GM19240 (cell line): ENCODE results near the gene USP34.

Experiments used
- DNase-seq: peaks from one replicate; pipeline ENCODE4 v3.0.0; 2011; ENCODE audit warnings: low spot score; ENCODE audit not compliant: insufficient read length

The USP34 gene

DNA sequence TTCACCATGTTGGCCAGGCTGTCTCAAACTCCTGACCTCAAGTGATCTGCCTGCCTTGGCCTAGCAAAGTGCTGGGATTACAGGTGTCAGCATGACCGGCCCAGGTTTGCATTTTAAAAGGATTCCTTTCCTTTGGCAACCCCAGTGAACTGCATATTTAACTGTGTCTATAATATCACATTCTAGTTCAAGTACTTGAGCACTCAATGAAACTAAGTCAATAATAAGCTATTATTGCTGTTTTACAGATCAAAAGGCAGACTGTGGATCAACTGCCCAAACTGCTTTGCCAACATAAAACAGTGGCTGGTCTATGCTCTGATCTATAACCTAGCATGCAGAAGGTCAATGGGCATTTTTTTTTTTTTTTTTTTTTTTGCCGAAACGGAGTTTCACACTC, 144.5 kb downstream of the USP34 start:
- DNase-seq = no peak

DNA sequence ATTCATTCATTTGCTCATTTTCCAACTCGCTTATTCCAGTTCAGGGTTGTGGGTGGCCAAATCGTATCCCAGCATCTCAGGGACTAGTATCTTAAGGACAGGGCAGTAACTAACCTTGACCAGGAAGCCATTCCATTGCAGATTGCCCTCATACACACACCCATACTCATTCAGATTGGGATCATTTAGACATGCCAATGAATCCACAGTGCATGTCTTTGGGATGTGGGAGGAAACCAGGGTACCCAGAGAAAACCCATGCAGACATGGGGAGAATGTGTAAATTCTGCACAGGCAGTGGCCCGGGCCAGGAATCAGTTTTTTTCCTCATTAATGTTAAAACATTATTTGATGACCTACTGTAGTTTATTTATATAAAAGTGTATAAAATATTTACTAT, 150.7 kb downstream of the USP34 start:
- DNase-seq = no peak

GRCh38 chr2:61318553-61318952, 152.3 kb downstream of the USP34 start:
- DNase-seq = no peak

DNA sequence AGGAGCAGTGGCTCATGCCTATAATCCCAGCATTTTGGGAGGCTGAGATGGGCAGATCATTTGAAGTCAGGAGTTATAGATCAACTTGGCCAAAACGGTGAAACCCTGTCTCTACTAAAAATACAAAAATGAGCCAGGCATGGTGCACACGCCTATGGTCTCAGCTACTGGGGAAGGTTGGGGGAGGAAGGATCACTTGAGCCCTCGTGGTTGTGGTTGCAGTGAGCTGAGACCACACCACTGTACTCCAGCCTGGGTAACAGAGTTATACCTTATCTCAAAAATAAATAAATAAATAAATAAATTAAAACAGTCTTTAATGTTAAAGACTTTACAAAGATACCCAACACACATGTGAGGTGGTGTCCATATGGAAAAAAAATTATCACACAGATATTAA, 174.9 kb downstream of the USP34 start:
- no peak for DNase-seq

DNA sequence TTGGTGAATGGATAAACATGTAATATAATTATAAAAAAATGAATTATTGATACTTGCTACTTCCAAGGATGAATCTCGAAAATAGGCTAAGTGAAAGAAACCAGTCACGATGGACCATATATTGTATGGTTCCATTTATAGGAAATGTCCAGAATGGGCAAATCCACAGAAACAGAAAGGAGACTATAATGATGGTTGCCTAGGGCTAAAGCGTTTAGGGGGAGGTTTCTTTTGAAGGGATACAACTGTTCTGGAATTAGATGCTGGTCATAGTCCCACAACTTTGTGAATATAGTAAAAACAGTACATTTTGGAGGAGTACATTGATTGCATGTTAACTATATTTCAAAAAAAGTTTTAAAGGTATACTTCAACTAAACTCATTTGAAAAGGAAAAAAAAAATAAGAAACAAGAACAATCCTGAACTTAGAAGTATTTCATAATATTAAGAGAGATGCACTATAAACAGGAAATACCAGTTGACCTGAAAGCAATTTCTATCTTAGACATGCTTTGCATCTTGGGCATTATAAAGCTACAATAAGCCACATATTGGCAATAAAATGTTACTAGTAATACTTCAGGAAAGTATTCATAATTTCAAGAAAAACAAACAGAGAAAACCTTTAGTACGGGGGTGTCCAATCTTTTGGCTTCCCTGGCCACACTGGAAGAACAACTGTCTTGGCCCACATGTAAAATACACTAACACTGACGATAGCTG, 178.9 kb downstream of the USP34 start:
- DNase-seq = no peak

DNA sequence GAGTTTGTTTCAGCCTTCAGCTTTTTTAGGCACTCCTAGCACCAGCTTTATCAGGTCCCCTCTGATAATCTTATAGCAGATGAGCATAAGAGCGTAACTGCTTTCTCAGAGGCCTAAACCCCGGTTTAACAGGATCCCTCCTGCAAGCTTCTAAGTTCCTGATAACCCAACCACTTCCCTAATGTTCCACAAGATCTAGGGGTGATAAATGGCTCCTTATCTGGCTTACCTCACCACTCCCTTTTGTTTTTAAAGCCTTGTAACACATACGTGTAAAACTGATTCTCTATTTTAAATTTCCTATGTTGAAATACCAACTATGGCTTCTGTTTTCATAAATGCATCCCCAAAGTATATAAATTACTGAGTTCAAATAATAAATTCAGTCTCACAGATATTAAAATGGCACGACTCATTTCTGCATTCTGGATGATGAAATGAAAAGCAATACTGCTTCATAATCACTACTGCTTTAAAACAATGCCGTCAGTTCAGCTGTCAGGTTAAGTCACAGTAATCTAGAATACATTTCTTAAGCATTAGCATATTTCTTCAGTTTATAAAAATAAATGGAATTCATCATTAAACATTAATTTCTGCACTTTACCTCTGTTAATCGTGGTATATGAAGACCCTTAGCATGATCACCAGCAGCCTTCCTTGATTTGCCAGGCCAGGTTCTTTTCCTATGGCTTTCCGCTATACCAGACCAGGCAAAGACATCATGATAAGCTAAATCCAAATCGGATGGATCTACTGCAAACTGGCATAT, 182.6 kb downstream of the USP34 start:
- DNase-seq = no peak

- no peak for DNase-seq
Observed at GRCh38 chr2:61287254-61287653, 183.6 kb downstream of the USP34 start.

DNA sequence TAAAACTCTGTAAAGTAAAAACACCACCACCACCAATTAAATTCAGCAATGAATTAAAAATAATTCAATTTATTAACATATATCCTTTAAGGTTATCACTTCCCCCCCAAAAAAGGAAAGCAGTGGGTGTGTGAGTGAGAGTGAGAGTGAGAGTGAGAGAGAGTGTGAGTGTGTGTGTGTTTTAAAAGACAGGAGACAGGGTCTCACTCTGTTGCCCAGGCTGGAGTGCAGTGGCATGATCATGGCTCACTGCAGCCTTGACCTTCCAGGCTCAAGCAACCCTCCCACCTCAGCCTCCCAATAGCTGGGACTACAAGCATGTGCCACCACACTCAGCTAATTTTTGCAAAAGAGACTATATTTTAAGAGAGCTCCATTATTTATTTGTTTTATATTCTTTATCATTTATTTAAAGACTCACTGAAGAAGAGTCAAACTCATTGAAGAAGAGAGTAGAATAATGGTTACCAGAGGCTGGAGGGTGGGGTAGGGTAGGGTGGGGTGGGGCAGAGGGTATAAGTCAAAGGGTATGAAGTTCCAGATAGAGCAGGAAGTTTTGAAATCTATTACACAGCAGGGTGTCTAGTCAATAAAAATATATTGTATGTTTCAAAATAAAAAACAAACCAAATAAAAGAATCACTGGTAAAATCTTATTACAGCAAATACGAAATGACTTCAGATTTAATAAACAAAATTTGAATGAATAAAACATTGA, 187.3 kb downstream of the USP34 start:
- DNase-seq = no peak

- DNase-seq = no peak
Observed at GRCh38 chr2:61282104-61282590, 188.7 kb downstream of the USP34 start.

DNA sequence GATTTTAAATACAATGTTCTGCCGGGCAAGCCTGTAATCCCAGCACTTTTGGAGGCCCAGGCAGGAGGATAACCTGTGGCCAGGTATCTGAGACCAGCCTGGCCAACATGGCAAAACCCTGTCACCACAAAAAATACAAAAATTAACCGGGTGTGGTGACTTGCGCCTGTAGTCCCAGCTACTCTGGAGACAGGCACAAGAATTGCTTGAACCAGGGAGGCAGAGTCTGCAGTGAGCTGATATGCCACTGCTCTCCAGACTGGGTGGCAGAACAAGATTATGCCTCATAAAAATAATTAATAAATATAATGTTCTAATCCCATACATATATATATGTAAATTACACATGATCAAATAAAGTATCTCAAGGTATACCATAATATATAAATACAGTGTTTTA, 189.6 kb downstream of the USP34 start:
- no peak for DNase-seq

DNA sequence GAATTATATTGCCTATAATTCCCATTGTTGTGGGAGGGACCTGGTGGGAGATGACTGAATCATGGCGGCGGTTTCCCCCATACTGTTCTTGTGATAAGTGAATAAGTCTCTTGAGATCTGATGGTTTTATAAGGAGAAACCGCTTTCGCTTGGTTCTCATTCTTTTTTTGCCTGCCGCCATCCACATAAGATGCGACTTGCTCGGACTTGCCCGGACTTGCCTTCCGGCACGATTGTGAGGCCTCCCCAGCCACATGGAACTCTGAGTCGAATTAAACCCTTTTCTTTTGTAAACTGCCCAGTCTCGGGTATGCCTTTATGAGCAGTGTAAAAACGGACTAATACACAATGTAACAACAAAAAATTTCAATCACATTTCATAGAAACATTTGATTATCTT, 193.1 kb downstream of the USP34 start:
- DNase-seq = no peak

GRCh38 chr2:61275575-61276184, 195.2 kb downstream of the USP34 start:
- DNase-seq = no peak

DNA sequence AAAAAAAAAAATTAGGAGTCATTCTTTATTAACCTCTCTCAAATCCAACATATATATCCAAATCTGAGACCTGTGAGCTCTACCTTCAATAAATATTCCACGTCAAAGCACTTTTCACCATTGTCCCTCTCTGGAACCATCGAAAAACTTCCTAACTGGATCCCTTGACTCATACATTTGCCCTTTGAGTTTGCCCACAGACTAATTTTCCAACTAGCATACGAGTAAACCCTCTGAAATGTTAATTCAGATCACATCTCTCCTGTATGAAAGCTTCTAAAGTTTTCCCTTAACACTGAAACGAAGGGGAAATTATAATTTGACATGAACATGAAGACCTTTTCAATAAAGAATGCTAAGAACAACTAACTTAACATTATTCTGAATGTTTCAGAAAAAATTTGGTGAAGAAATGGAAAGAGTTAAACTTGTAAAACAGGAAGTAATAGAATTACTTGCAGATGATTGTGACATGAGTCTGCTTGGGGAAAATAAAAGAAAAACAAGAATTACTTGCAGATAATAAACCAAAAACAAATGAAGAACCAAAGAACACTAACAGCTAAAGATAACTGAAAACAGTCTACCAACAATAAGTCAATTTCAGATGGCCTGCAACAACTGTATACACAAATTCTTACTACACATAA, 198.3 kb downstream of the USP34 start:
- DNase-seq = no peak

DNA sequence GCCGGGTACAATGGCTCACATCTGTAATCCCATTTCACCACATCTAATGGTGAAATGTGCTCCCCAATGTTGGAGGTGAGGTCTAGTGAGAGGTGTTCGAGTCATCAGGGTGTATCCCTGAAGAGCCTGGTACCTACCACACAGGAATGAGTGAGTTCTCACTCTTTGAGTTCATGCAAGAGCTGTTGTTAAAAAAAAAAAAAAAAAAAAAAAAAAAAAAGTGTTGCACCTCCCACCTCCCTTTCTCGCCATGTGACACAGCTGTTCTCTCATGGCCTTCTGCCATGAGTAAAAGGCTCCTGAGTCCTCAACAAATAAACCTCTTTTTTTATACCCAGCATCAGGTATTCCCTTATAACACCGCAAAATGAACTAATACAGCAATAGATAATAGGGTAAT, 202.6 kb downstream of the USP34 start:
- DNase-seq = no peak

- DNase-seq = no peak
Observed at GRCh38 chr2:61266632-61267505, 204.0 kb downstream of the USP34 start.

- DNase-seq = no peak
Observed at GRCh38 chr2:61263830-61264229, 207.1 kb downstream of the USP34 start.

GRCh38 chr2:61262699-61263098, 208.2 kb downstream of the USP34 start:
- DNase-seq = no peak

GRCh38 chr2:61257446-61257845, 213.4 kb downstream of the USP34 start:
- no peak for DNase-seq

- DNase-seq = no peak
Observed at GRCh38 chr2:61255580-61256437, 215.1 kb downstream of the USP34 start.
